ENCODE measurements around the gene ZNF439. TPM values are rescaled to one million over a fixed set of nuclear protein-coding genes. Genes with fewer than 3 reads are reported as not detected.
"Not testable (repeated sequence)": the region's sequence is repeated elsewhere in the genome, so short reads cannot be mapped to it uniquely, and the experiment has no call there.

The ZNF439 gene
- total RNA-seq = 10 to 100 TPM in 1 of 2 donors, 1 to 10 TPM in 1; 7.4 to 11.2 TPM

GRCh38 chr19:11848594-11849469 lies at the start of gene ZNF439:
ZNF439 (plus strand) TSS chr19:11848726; CDS start chr19:11848868, 142 bp downstream.
- H3K36me3 Mint-ChIP-seq = peaks cover 21 to 54% of the 10 kb centered on the region in 2 donors
- peak; percentile 100 for ATAC-seq

GRCh38 chr19:11806354-11807098 lies 42.0 kb upstream of the ZNF439 start:
- Mint-ChIP-seq H3K9me3 (peaks cover 25 to 38% of the 10 kb centered on the region in 2 donors), H3K36me3 (peaks cover 38 to 59% of the 10 kb centered on the region in 2 donors), H3K27ac (no peak overlapping the region)
- DNase-seq (ENCODE audit: low spot score in 2 of 2) = no peak
- no peak for ATAC-seq

More at GRCh38 chr19:11848594-11849469, at the start of gene ZNF439:
- Mint-ChIP-seq H3K27ac (peak within 1 kb of the TSS; percentile 81 to 84), H3K9me3 (peaks cover 0 to 19% of the 10 kb centered on the region in 2 donors)
- peak; percentile 86 to 92 for DNase-seq (ENCODE audit: low spot score in 2 of 2)

- Mint-ChIP-seq H3K9me3 (peaks cover 25 to 38% of the 10 kb centered on the region in 2 donors), H3K27ac (no peak overlapping the region), H3K36me3 (peaks cover 38 to 59% of the 10 kb centered on the region in 2 donors)
- no peak for DNase-seq (ENCODE audit: low spot score in 2 of 2)
- ATAC-seq = no peak
Observed at GRCh38 chr19:11807099-11807380, 41.5 kb upstream of the ZNF439 start.

- DNase-seq (ENCODE audit: low spot score in 2 of 2) (no peak), ATAC-seq (peak; percentile 39 to 50)
- Mint-ChIP-seq H3K36me3 (peaks cover 14 to 49% of the 10 kb centered on the region in 2 donors), H3K9me3 (peaks cover 0 to 13% of the 10 kb centered on the region in 2 donors), H3K27ac (peak overlapping the region in 1 of 2 donors; percentile 80)
Observed at GRCh38 chr19:11813703-11814028, 34.9 kb upstream of the ZNF439 start.

GRCh38 chr19:11814029-11814699 lies 34.4 kb upstream of the ZNF439 start, which contains the start of gene ZNF440:
ZNF440 (plus strand) TSS chr19:11814273; CDS start chr19:11814448, 175 bp downstream.
- Mint-ChIP-seq H3K36me3 (peaks cover 9 to 49% of the 10 kb centered on the region in 2 donors), H3K27ac (peak within 1 kb of the TSS; percentile 77 to 80), H3K9me3 (peaks cover 0 to 9% of the 10 kb centered on the region in 2 donors)
- ATAC-seq (peak; percentile 99 to 100), DNase-seq (ENCODE audit: low spot score in 2 of 2) (peak; percentile 89 to 92)

GRCh38 chr19:11814700-11815035 lies 33.9 kb upstream of the ZNF439 start:
- ATAC-seq (no peak), DNase-seq (ENCODE audit: low spot score in 2 of 2) (no peak)
- H3K36me3 Mint-ChIP-seq = peaks cover 9 to 49% of the 10 kb centered on the region in 2 donors
- peak overlapping the region; percentile 77 to 80 for H3K27ac Mint-ChIP-seq
- H3K9me3 Mint-ChIP-seq = peaks cover 0 to 9% of the 10 kb centered on the region in 2 donors

GRCh38 chr19:11821474-11822109 lies 26.9 kb upstream of the ZNF439 start:
- Mint-ChIP-seq H3K36me3 (peaks cover 27 to 70% of the 10 kb centered on the region in 2 donors), H3K9me3 (peaks cover 13 to 19% of the 10 kb centered on the region in 2 donors), H3K27ac (no peak overlapping the region)
- no peak for DNase-seq (ENCODE audit: low spot score in 2 of 2)
- ATAC-seq = peak in 1 of 2 donors; percentile 83

GRCh38 chr19:11828957-11829876 lies 19.3 kb upstream of the ZNF439 start:
- DNase-seq (ENCODE audit: low spot score in 2 of 2); ATAC-seq; H3K27ac Mint-ChIP-seq: not testable (repeated sequence)
- Mint-ChIP-seq H3K9me3 (peaks cover 35 to 43% of the 10 kb centered on the region in 2 donors), H3K36me3 (peaks cover 62 to 96% of the 10 kb centered on the region in 2 donors)

- ATAC-seq (no peak), DNase-seq (ENCODE audit: low spot score in 2 of 2) (no peak)
- Mint-ChIP-seq H3K27ac (no peak overlapping the region), H3K36me3 (peaks cover 68 to 74% of the 10 kb centered on the region in 2 donors), H3K9me3 (peaks cover 37 to 40% of the 10 kb centered on the region in 2 donors)
Observed at GRCh38 chr19:11832253-11832912, 16.1 kb upstream of the ZNF439 start.

GRCh38 chr19:11833541-11833940 lies 15.0 kb upstream of the ZNF439 start:
- Mint-ChIP-seq H3K9me3 (peaks cover 31 to 37% of the 10 kb centered on the region in 2 donors), H3K36me3 (peaks cover 58 to 63% of the 10 kb centered on the region in 2 donors), H3K27ac (no peak overlapping the region)
- ATAC-seq = no peak
- DNase-seq (ENCODE audit: low spot score in 2 of 2) = no peak

- peaks cover 43 to 51% of the 10 kb centered on the region in 2 donors for H3K36me3 Mint-ChIP-seq
- not testable (repeated sequence) for H3K27ac Mint-ChIP-seq; DNase-seq (ENCODE audit: low spot score in 2 of 2); ATAC-seq
- peaks cover 22 to 36% of the 10 kb centered on the region in 2 donors for H3K9me3 Mint-ChIP-seq
Observed at GRCh38 chr19:11835626-11836066, 12.9 kb upstream of the ZNF439 start.

GRCh38 chr19:11843722-11844121 lies 4.8 kb upstream of the ZNF439 start:
- no peak for DNase-seq (ENCODE audit: low spot score in 2 of 2)
- ATAC-seq = no peak
- Mint-ChIP-seq H3K27ac (no peak overlapping the region), H3K36me3 (peaks cover 0 to 48% of the 10 kb centered on the region in 2 donors), H3K9me3 (peaks cover 0 to 26% of the 10 kb centered on the region in 2 donors)

- not testable (repeated sequence) for ATAC-seq
- H3K27ac Mint-ChIP-seq = peak overlapping the region in 1 of 2 donors; percentile 81
Observed at GRCh38 chr19:11847615-11848014, 911 bp upstream of the ZNF439 start.

GRCh38 chr19:11848200-11848593 lies 329 bp upstream of the ZNF439 start:
- ATAC-seq (peak in 1 of 2 donors; percentile 46), DNase-seq (ENCODE audit: low spot score in 2 of 2) (no peak)
- Mint-ChIP-seq H3K27ac (peak overlapping the region in 1 of 2 donors; percentile 81), H3K36me3 (peaks cover 14 to 61% of the 10 kb centered on the region in 2 donors), H3K9me3 (peaks cover 0 to 24% of the 10 kb centered on the region in 2 donors)

More at GRCh38 chr19:11847615-11848014, 911 bp upstream of the ZNF439 start:
- H3K36me3 Mint-ChIP-seq = peaks cover 12 to 66% of the 10 kb centered on the region in 2 donors
- not testable (repeated sequence) for DNase-seq (ENCODE audit: low spot score in 2 of 2)
- peaks cover 0 to 29% of the 10 kb centered on the region in 2 donors for H3K9me3 Mint-ChIP-seq
